HG02610 (cell line): Measurements from ENCODE around the gene GAPDHS.

Experiments
- ATAC-seq: cut with Tn5 transposase; IDR thresholded peaks from one replicate; pipeline ENCODE4 v1.9.1; 2021; ENCODE audit warnings: mild to moderate bottlenecking, moderate library complexity; ENCODE audit not compliant: unreplicated experiment

The GAPDHS gene

GRCh38 chr19:35556025-35556590 is 22.9 kb downstream of the GAPDHS start:
- ATAC-seq: no peak

GRCh38 chr19:35556846-35557538 is 23.7 kb downstream of the GAPDHS start:
- no peak for ATAC-seq

- no peak for ATAC-seq
These were observed 24.5 kb downstream of the GAPDHS start for GRCh38 chr19:35557539-35558399.

GRCh38 chr19:35558400-35559280 is 25.4 kb downstream of the GAPDHS start:
- peak; percentile 14 for ATAC-seq

GRCh38 chr19:35559281-35559659 is 26.0 kb downstream of the GAPDHS start:
- peak; percentile 45 for ATAC-seq

- ATAC-seq: no peak
These were observed 26.5 kb downstream of the GAPDHS start for GRCh38 chr19:35559781-35560180.

GRCh38 chr19:35560271-35560670 is 27.0 kb downstream of the GAPDHS start:
- ATAC-seq: no peak

- no peak for ATAC-seq
These were observed 27.4 kb downstream of the GAPDHS start for GRCh38 chr19:35560677-35561076.

GRCh38 chr19:35561436-35561835 is 28.2 kb downstream of the GAPDHS start:
- ATAC-seq: no peak

- no peak for ATAC-seq
These were observed 29.1 kb downstream of the GAPDHS start for GRCh38 chr19:35562336-35562735.

GRCh38 chr19:35562776-35563175 is 29.5 kb downstream of the GAPDHS start:
- no peak for ATAC-seq

GRCh38 chr19:35563207-35563829 is 30.1 kb downstream of the GAPDHS start, which contains the start of gene ATP4A:
ATP4A (minus strand) TSS chr19:35563658; CDS start chr19:35563629, 29 bp downstream.
- ATAC-seq: no peak

- no peak for ATAC-seq
These were observed 32.0 kb downstream of the GAPDHS start for GRCh38 chr19:35565016-35565856.

- ATAC-seq: no peak
These were observed 33.5 kb downstream of the GAPDHS start for GRCh38 chr19:35566738-35567137.

- no peak for ATAC-seq
These were observed 36.1 kb downstream of the GAPDHS start for GRCh38 chr19:35569281-35569781.

GRCh38 chr19:35571406-35571965 is 38.2 kb downstream of the GAPDHS start:
- ATAC-seq: no peak

GRCh38 chr19:35577918-35578317 is 44.7 kb downstream of the GAPDHS start:
- ATAC-seq: no peak

- no peak for ATAC-seq
These were observed 45.5 kb downstream of the GAPDHS start for GRCh38 chr19:35578707-35579106.

- no peak for ATAC-seq
These were observed 49.5 kb downstream of the GAPDHS start for GRCh38 chr19:35582760-35583159.
